Spleen (tissue), 7 donors: Measurements from ENCODE around the gene SLC30A4.

Experiments used
- POLR2A ChIP-seq, 3 donors: fragments of 450-650 bp; IDR thresholded peaks; one replicate each; pipeline ENCODE4 v1.5.1; 2017; ENCODE audit warnings: antibody characterized with exemption in 3 of 3, mild to moderate bottlenecking in 1 of 3
- TF ChIP-seq, protein P1 (sequence below), 11 experiments: fragments of 200-600 bp in 7 of 11; fragments of 450-650 bp in 4 of 11; sonication (generic) in 4 of 11; IDR thresholded peaks in 8 of 11; conservative IDR thresholded peaks in 3 of 11; 1 replicate in 7 of 11; 2 replicates in 4 of 11; pipeline versions ENCODE4 v1.4.0 to v1.8.0; 2016 to 2021; ENCODE audit warnings: antibody characterized with exemption in 11 of 11, inconsistent platforms in 4 of 11, mild to moderate bottlenecking in 1 of 11
- donor health status: DM: no; HTN: no; CAD: no; lungs with moderate emphysema.
- donor health status: DM: no; HTN: no; CAD: no.
- donor health status: DM: no; HTN: no; CAD: no.

DNA sequence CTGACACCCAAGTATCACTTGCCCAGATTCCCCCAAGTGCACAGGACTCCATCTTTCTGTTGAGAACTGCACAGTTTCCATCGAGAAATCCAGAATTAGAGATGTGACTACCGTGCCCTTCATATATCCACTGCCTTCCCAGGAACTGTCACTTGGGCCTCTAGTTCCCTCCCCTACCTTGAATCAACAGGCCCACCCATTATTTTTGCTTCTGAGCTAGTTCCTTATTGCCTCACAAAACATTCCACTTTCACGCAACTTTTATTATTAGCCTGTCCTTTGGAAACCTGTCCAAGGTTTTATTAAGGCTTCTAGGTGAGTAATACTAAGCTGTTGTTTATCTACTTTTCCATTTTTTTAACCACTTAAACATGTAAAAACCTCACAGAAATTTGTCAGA is 17.1 kb upstream of the SLC30A4 start:
- no peak for TF ChIP-seq POLR2A (IDR thresholded peaks at IDR 0.05)
- TF ChIP-seq, protein P1, sequence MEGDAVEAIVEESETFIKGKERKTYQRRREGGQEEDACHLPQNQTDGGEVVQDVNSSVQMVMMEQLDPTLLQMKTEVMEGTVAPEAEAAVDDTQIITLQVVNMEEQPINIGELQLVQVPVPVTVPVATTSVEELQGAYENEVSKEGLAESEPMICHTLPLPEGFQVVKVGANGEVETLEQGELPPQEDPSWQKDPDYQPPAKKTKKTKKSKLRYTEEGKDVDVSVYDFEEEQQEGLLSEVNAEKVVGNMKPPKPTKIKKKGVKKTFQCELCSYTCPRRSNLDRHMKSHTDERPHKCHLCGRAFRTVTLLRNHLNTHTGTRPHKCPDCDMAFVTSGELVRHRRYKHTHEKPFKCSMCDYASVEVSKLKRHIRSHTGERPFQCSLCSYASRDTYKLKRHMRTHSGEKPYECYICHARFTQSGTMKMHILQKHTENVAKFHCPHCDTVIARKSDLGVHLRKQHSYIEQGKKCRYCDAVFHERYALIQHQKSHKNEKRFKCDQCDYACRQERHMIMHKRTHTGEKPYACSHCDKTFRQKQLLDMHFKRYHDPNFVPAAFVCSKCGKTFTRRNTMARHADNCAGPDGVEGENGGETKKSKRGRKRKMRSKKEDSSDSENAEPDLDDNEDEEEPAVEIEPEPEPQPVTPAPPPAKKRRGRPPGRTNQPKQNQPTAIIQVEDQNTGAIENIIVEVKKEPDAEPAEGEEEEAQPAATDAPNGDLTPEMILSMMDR (IDR thresholded peaks at IDR 0.05 in 8 of 11, conservative IDR thresholded peaks at IDR 0.05 in 3 of 11): no peak
